Liver (tissue), 9 donors: Measurements from ENCODE around the gene METRN. TPM values are rescaled to one million over a fixed set of nuclear protein-coding genes. Genes with fewer than 3 reads are reported as not detected.

ENCODE experiments used
- DNase-seq: peaks from one replicate; pipeline ENCODE4 v3.0.0-alpha.2; 2017; ENCODE audit warnings: low spot score
- H3K27ac ChIP-seq, 2 donors: one replicate each; pipeline ENCODE4 v1.7.0; 2013; ENCODE audit warnings: inconsistent platforms in 2 of 2, low read length in 2 of 2, control low read depth in 1 of 2, low read depth in 1 of 2, mild to moderate bottlenecking in 1 of 2
- H3K27me3 ChIP-seq, 4 donors: one replicate each; pipeline versions ENCODE4 v1.6.1 to v1.7.0; 2013; ENCODE audit warnings: low read length in 3 of 4, inconsistent platforms in 1 of 4, mild to moderate bottlenecking in 1 of 4, moderate library complexity in 1 of 4; ENCODE audit not compliant: control insufficient read depth in 4 of 4, insufficient read depth in 4 of 4
- H3K36me3 ChIP-seq, 4 donors: one replicate each; pipeline versions ENCODE4 v1.6.1 to v1.7.0; 2013; ENCODE audit warnings: low read length in 3 of 4, mild to moderate bottlenecking in 3 of 4, low read depth in 1 of 4, moderate library complexity in 1 of 4; ENCODE audit not compliant: control insufficient read depth in 4 of 4, insufficient read depth in 3 of 4
- H3K4me1 ChIP-seq, 4 donors: one replicate each; pipeline versions ENCODE4 v1.6.1 to v1.7.0; 2013; ENCODE audit warnings: low read length in 3 of 4, mild to moderate bottlenecking in 3 of 4, moderate library complexity in 1 of 4; ENCODE audit not compliant: control insufficient read depth in 4 of 4, insufficient read depth in 4 of 4
- H3K4me3 ChIP-seq, 3 donors: one replicate each; pipeline versions ENCODE4 v1.6.1 to v1.7.0; 2013; ENCODE audit warnings: low read length in 3 of 3, control low read depth in 1 of 3, low read depth in 1 of 3, mild to moderate bottlenecking in 1 of 3
- H3K9ac ChIP-seq, 2 donors: one replicate each; pipeline ENCODE4 v1.7.0; 2013; ENCODE audit warnings: low read length in 2 of 2, mild to moderate bottlenecking in 2 of 2, moderate library complexity in 2 of 2, control low read depth in 1 of 2, low read depth in 1 of 2
- H3K9me3 ChIP-seq, 4 donors: one replicate each; pipeline versions ENCODE4 v1.6.1 to v1.7.0; 2013; ENCODE audit warnings: low read length in 3 of 4; ENCODE audit not compliant: control insufficient read depth in 4 of 4
- ATF3 ChIP-seq: IDR thresholded peaks from 2 replicates; pipeline ENCODE4 v1.6.1; 2016; ENCODE audit warnings: antibody characterized with exemption
- CTCF ChIP-seq: fragments of 150-350 bp; IDR thresholded peaks from 2 replicates; pipeline ENCODE4 v1.5.1; 2017; ENCODE audit warnings: improper control_type of control experiment, low read depth, low read length; ENCODE audit not compliant: missing input control
- EGR1 ChIP-seq, 2 donors: IDR thresholded peaks; 2 replicates each; pipeline ENCODE4 v1.6.1; 2016 to 2018; ENCODE audit warnings: antibody characterized with exemption in 2 of 2, low read depth in 2 of 2
- FOXA1 ChIP-seq: IDR thresholded peaks from 2 replicates; pipeline ENCODE4 v1.6.1; 2016; ENCODE audit warnings: antibody characterized with exemption
- FOXA2 ChIP-seq: IDR thresholded peaks from 2 replicates; pipeline ENCODE4 v1.6.1; 2016; ENCODE audit warnings: antibody characterized with exemption
- GABPA ChIP-seq, 2 donors: IDR thresholded peaks in 1 of 2; conservative IDR thresholded peaks in 1 of 2; 2 replicates each; pipeline ENCODE4 v1.6.1; 2016; ENCODE audit warnings: antibody characterized with exemption in 2 of 2, mild to moderate bottlenecking in 1 of 2, moderate library complexity in 1 of 2
- HNF4A ChIP-seq, 2 donors: conservative IDR thresholded peaks; 2 replicates each; pipeline ENCODE4 v1.6.1; 2016; ENCODE audit warnings: antibody characterized with exemption in 2 of 2, mild to moderate bottlenecking in 2 of 2
- HNF4G ChIP-seq: IDR thresholded peaks from 2 replicates; pipeline ENCODE4 v1.6.1; 2016; ENCODE audit warnings: antibody characterized with exemption
- JUND ChIP-seq, 2 donors: IDR thresholded peaks; 2 replicates each; pipeline ENCODE4 v1.6.1; 2016; ENCODE audit warnings: antibody characterized with exemption in 2 of 2
- MAX ChIP-seq: IDR thresholded peaks from 2 replicates; pipeline ENCODE4 v1.6.1; 2016; ENCODE audit warnings: antibody characterized with exemption
- NR2F2 ChIP-seq: IDR thresholded peaks from 2 replicates; pipeline ENCODE4 v1.6.1; 2016; ENCODE audit warnings: antibody characterized with exemption
- RAD21 ChIP-seq, 2 donors: IDR thresholded peaks; 2 replicates each; pipeline ENCODE4 v1.6.1; 2016; ENCODE audit warnings: antibody characterized with exemption in 2 of 2, mild to moderate bottlenecking in 2 of 2
- REST ChIP-seq: IDR thresholded peaks from 2 replicates; pipeline ENCODE4 v1.6.1; 2016; ENCODE audit warnings: antibody characterized with exemption, mild to moderate bottlenecking
- RXRA ChIP-seq, 2 donors: IDR thresholded peaks; 2 replicates each; pipeline ENCODE4 v1.6.1; 2017 to 2018; ENCODE audit warnings: antibody characterized with exemption in 2 of 2, mild to moderate bottlenecking in 1 of 2
- SP1 ChIP-seq: IDR thresholded peaks from 2 replicates; pipeline ENCODE4 v1.6.1; 2018; ENCODE audit warnings: antibody characterized with exemption, mild to moderate bottlenecking
- YY1 ChIP-seq: IDR thresholded peaks from 2 replicates; pipeline ENCODE4 v1.6.1; 2016; ENCODE audit warnings: antibody characterized with exemption, mild to moderate bottlenecking
- ZBTB33 ChIP-seq: IDR thresholded peaks from 2 replicates; pipeline ENCODE4 v1.6.1; 2016; ENCODE audit warnings: antibody characterized with exemption
- WGBS: extraction: QIAGEN DNeasy Blood & Tissue Kit; methylation state at CpG from one replicate; pipeline ENCODE4 v1.1.7; 2013; 5-methylcytosine and 5-hydroxymethylcytosine counted together
- polyA plus RNA-seq, 2 donors: library from polyadenylated mRNA; stranded (reverse) in 1 of 2; unstranded in 1 of 2; fragments of 200-250 nt in 1 of 2; fragments of >200 nt in 1 of 2; fragmentation: Nextera tagmentation in 1 of 2; extraction: Ambion mirVana in 1 of 2; gene quantifications; one replicate each; pipeline versions ENCODE4 v1.2.1 to v1.2.3, GENCODE V29; 2013 to 2015
- total RNA-seq, 2 donors: library from RNA; depleted of rRNA; stranded (reverse); fragments of >200 nt; gene quantifications; one replicate each; pipeline ENCODE4 v1.2.3, GENCODE V29; 2014
- donor health status: healthy.
- donor health status: healthy.
- donor health status: healthy.
- donor health status: healthy.
- donor health status: healthy.

Gene METRN
- total and polyA plus RNA-seq, 4 donors = 4.6 to 22.9 (median 7.1) TPM

- peaks cover 0 to 1% (median 0%) of the 10 kb centered on the region in 4 donors for H3K4me1 ChIP-seq
- 87% methylated on average over 29 of the region's 29 CpGs for WGBS
- no peak for DNase-seq
- H3K4me3 ChIP-seq = no peak overlapping the region
- no peak overlapping the region for H3K9ac ChIP-seq
- TF ChIP-seq SP1 (no peak), HNF4A (conservative IDR thresholded peaks at IDR 0.05) (no peak), RAD21 (IDR thresholded peaks at IDR 0.05) (no peak), JUND (IDR thresholded peaks at IDR 0.05) (no peak), ATF3 (no peak), REST (no peak), MAX (no peak), HNF4G (no peak), YY1 (no peak), NR2F2 (no peak), FOXA1 (no peak), RXRA (IDR thresholded peaks at IDR 0.05) (no peak), CTCF (no peak), EGR1 (IDR thresholded peaks at IDR 0.05; ENCODE audit: low read depth in 2 of 2) (no peak), FOXA2 (no peak), ZBTB33 (no peak), GABPA (IDR thresholded peaks at IDR 0.05 in 1 of 2, conservative IDR thresholded peaks at IDR 0.05 in 1 of 2) (no peak)
- H3K27me3 ChIP-seq = peaks cover 0 to 3% (median 0%) of the 10 kb centered on the region in 4 donors
- no peaks in the 10 kb centered on the region for H3K36me3 ChIP-seq
- H3K27ac ChIP-seq = no peak overlapping the region
- H3K9me3 ChIP-seq = no peaks in the 10 kb centered on the region
Observed at GRCh38 chr16:766008-766819, 51.3 kb downstream of the METRN start.
